C4-2B (cell line): ENCODE data around the gene GOLPH3.

ENCODE experiments used
- ZFX ChIP-seq: fragments of 450-650 bp; IDR thresholded peaks from 2 replicates; pipeline ENCODE4 v1.6.1; 2017
- TF ChIP-seq, protein P1 (sequence below): fragments of 450-650 bp; conservative IDR thresholded peaks from 2 replicates; pipeline ENCODE4 v1.5.1; 2017; ENCODE audit warnings: mild to moderate bottlenecking

DNA sequence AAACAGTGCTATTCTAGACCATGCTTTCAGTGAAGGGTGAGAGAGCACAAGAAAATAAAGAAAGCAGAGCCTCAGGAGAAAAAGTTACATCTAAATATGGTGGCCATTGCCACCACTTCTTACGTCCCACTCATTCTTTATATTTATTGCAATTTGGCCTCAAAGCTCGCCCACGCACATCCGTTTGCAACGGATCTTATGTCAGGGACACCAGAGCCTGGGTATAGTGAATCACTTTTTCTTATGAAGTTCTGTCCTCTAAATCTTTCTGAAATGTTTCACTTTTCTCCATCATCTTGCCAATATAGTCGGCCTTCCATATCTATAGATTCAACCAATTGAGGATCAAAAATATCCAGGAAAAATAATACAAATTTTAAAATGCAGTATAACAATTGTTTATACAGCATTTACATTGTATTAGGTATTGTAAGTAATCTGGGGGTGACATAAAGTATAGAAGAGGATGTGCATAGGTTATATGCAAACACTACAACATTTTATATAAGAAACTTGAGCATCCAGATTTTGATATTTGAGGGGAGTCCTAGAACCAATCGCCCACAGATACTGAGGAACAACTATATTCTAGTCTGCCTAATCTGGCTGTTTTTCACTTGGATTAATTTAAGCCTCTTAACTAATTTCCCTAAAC, 35.2 kb downstream of the GOLPH3 start:
- TF ChIP-seq, protein P1, sequence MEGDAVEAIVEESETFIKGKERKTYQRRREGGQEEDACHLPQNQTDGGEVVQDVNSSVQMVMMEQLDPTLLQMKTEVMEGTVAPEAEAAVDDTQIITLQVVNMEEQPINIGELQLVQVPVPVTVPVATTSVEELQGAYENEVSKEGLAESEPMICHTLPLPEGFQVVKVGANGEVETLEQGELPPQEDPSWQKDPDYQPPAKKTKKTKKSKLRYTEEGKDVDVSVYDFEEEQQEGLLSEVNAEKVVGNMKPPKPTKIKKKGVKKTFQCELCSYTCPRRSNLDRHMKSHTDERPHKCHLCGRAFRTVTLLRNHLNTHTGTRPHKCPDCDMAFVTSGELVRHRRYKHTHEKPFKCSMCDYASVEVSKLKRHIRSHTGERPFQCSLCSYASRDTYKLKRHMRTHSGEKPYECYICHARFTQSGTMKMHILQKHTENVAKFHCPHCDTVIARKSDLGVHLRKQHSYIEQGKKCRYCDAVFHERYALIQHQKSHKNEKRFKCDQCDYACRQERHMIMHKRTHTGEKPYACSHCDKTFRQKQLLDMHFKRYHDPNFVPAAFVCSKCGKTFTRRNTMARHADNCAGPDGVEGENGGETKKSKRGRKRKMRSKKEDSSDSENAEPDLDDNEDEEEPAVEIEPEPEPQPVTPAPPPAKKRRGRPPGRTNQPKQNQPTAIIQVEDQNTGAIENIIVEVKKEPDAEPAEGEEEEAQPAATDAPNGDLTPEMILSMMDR, result no peak
- TF ChIP-seq ZFX, result no peak
